Central memory CD8-positive, alpha-beta T cell (primary cell): ENCODE results near the gene E2F3.

Experiments
- ATAC-seq: fragments of 150-1000 bp; cut with Tn5 transposase; replicated peaks from 2 replicates; pipeline ENCODE4 v1.10.0; 2022; ENCODE audit warnings: mild to moderate bottlenecking, moderate FRiP score, moderate number of reproducible peaks; ENCODE audit not compliant: poor library complexity, severe bottlenecking; ENCODE audit errors: extremely low read depth
- DNase-seq, 2 donors: peaks; one replicate each; pipeline ENCODE4 v3.0.0; 2021; ENCODE audit warnings: low spot score in 2 of 2
- H3K27ac Mint-ChIP-seq: one replicate; pipeline ENCODE4 v1.8.0; 2022; ENCODE audit warnings: low read depth, mild to moderate bottlenecking, moderate library complexity, mixed read lengths
- H3K27me3 Mint-ChIP-seq: one replicate; pipeline ENCODE4 v1.8.0; 2022; ENCODE audit warnings: mixed read lengths
- H3K36me3 Mint-ChIP-seq: one replicate; pipeline ENCODE4 v1.8.0; 2022; ENCODE audit warnings: mild to moderate bottlenecking, moderate library complexity, mixed read lengths; ENCODE audit not compliant: insufficient read depth
- H3K4me1 Mint-ChIP-seq: one replicate; pipeline ENCODE4 v1.8.0; 2022; ENCODE audit warnings: mixed read lengths
- H3K4me3 Mint-ChIP-seq: one replicate; pipeline ENCODE4 v1.8.0; 2022; ENCODE audit warnings: mild to moderate bottlenecking, moderate library complexity, mixed read lengths
- H3K9me3 Mint-ChIP-seq: one replicate; pipeline ENCODE4 v1.8.0; 2022; ENCODE audit warnings: mixed read lengths

E2F3 gene

DNA sequence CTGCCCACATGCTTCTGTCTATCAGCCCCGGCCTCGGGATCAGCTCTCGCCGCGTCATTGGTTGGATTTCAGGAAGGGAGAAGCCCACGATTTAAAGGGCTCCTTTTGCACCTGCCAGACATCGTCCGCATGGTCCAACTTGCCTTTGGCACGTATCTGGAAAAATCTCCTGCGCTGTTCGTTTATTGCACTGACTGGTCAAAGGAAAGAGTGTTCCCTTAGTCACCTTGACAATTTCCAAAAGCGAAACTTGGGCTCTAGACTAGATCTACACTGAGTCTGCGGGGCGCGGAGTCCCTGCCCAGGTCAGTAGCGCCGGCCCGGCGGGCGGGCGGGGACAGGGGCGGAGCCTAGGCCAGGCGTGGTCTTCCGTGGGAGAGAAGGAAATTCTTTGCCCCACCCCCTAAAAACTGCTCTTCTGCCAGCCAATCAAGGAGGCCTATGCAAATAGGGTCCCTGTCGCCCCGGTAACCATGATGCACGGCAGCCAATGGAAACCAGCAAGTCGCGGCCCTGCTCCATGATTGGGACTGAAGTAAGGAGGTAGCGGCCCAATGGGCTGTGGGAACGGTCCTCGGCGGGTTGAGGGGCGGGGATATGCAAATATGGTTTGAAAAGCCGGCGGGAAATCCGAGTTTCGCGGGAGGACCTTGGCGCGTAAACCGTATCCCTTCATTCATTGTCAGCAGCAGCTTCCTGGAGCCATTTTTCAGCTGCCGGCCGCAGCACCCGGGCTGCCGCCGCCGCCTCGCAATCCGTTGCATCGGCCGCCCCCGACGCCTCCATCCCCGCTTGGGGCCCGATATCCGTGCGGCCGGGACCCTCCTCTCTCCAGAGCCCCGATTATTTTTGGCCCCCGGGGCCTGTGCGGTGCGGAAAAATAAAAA, at the start of gene E2F3:
TSS of gene E2F3 (plus strand) at position 675 of the 887 bp plus-strand sequence. CDS start 354 bp downstream, outside the sequence.
- ATAC-seq: peak; percentile 87
- Mint-ChIP-seq H3K4me3 (peak within 1 kb of the TSS; percentile 86), H3K9me3 (no peaks in the 10 kb centered on the region), H3K4me1 (peaks cover 45% of the 10 kb centered on the region), H3K27ac (peak within 1 kb of the TSS; percentile 81), H3K27me3 (no peaks in the 10 kb centered on the region), H3K36me3 (peaks cover 19% of the 10 kb centered on the region)
- peak; percentile 98 to 99 for DNase-seq

DNA sequence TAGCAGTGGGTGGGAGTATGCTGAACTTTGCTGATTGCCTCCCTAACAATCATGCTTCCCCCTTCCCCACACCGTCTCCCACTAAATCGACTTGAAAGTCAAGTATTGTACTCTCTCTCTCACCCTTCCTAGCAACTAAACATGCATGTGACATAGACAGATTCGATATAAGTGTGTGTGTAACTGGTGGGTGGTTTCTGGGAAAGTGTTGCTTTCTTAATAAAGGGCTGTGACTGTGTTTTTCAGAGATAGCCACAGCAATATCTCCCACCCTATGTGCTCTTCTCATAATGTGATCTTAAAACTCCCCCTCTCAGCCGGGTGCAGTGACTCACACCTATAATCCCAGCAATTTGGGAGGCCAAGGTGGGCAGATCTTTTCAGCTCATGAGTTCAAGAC, 49.3 kb upstream of the E2F3 start:
- H3K36me3 Mint-ChIP-seq: peaks cover 3% of the 10 kb centered on the region
- peaks cover 34% of the 10 kb centered on the region for H3K4me1 Mint-ChIP-seq
- no peak for ATAC-seq
- H3K27ac Mint-ChIP-seq: peak overlapping the region; percentile 33
- H3K4me3 Mint-ChIP-seq: no peak overlapping the region
- no peaks in the 10 kb centered on the region for H3K27me3 Mint-ChIP-seq
- DNase-seq: no peak
- H3K9me3 Mint-ChIP-seq: peaks cover 5% of the 10 kb centered on the region

DNA sequence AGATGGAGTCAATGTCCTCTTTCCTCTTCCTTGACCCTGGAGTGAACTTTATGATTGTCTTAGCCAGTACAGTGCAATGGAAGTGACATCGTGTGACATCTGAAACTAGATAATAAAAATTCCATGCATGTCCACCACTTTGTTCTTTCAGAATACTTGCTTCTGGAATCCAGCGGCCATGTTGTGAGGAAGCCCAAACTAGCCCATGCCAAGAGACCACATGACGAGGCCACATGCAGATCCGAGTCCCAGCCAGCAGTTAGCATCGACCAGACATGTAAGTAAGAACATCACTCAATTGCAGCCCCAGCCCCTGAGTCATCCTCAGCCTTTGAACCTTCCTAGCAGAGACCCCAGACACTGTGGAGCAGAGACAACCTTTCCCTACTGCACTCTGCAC, 48.5 kb upstream of the E2F3 start:
- Mint-ChIP-seq H3K9me3 (peaks cover 5% of the 10 kb centered on the region), H3K36me3 (peaks cover 3% of the 10 kb centered on the region), H3K27ac (no peak overlapping the region), H3K4me3 (no peak overlapping the region), H3K27me3 (no peaks in the 10 kb centered on the region), H3K4me1 (peaks cover 34% of the 10 kb centered on the region)
- ATAC-seq (no peak), DNase-seq (no peak)

DNA sequence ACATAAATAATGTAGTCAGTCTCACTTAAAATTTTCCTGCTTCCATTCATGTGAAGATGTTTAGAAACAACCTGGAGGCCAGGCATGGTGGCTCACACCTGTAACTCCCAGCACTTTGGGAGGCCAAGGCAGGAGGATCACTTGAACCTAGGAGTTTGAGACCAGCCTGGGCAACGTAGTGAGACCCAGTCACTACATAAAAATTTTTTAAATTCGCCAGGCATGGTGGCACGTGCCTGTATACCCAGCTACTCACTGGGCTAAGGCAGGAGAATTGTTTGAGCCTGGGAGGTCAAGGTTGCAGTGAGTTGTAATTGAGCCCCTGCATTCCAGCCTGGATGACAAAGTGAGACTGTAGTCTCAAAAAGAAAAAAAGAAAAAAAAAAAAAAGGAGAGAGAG, 47.3 kb upstream of the E2F3 start:
- Mint-ChIP-seq H3K27ac (no peak overlapping the region), H3K4me1 (peaks cover 34% of the 10 kb centered on the region), H3K4me3 (no peak overlapping the region), H3K36me3 (peaks cover 3% of the 10 kb centered on the region), H3K9me3 (peaks cover 5% of the 10 kb centered on the region), H3K27me3 (no peaks in the 10 kb centered on the region)
- no peak for ATAC-seq
- DNase-seq: no peak

- ATAC-seq (no peak), DNase-seq (no peak)
- peaks cover 5% of the 10 kb centered on the region for H3K9me3 Mint-ChIP-seq
- H3K27me3 Mint-ChIP-seq: no peaks in the 10 kb centered on the region
- peaks cover 24% of the 10 kb centered on the region for H3K4me1 Mint-ChIP-seq
- H3K27ac Mint-ChIP-seq: no peak overlapping the region
- H3K4me3 Mint-ChIP-seq: no peak overlapping the region
- H3K36me3 Mint-ChIP-seq: no peaks in the 10 kb centered on the region
These were observed 41.1 kb upstream of the E2F3 start for GRCh38 chr6:20360471-20361119.

GRCh38 chr6:20362623-20363022, 39.1 kb upstream of the E2F3 start:
- no peaks in the 10 kb centered on the region for H3K9me3 Mint-ChIP-seq
- peaks cover 2% of the 10 kb centered on the region for H3K36me3 Mint-ChIP-seq
- H3K4me3 Mint-ChIP-seq: no peak overlapping the region
- DNase-seq (no peak), ATAC-seq (no peak)
- H3K4me1 Mint-ChIP-seq: peaks cover 30% of the 10 kb centered on the region
- no peak overlapping the region for H3K27ac Mint-ChIP-seq
- H3K27me3 Mint-ChIP-seq: no peaks in the 10 kb centered on the region

GRCh38 chr6:20364327-20364726, 37.4 kb upstream of the E2F3 start:
- Mint-ChIP-seq H3K9me3 (no peaks in the 10 kb centered on the region), H3K4me3 (no peak overlapping the region), H3K4me1 (peaks cover 47% of the 10 kb centered on the region), H3K27me3 (no peaks in the 10 kb centered on the region), H3K27ac (no peak overlapping the region), H3K36me3 (peaks cover 2% of the 10 kb centered on the region)
- no peak for ATAC-seq
- DNase-seq: no peak

GRCh38 chr6:20365456-20365855, 36.2 kb upstream of the E2F3 start:
- H3K4me3 Mint-ChIP-seq: peak overlapping the region; percentile 75
- peaks cover 56% of the 10 kb centered on the region for H3K4me1 Mint-ChIP-seq
- peaks cover 5% of the 10 kb centered on the region for H3K36me3 Mint-ChIP-seq
- H3K27me3 Mint-ChIP-seq: no peaks in the 10 kb centered on the region
- peak overlapping the region; percentile 90 for H3K27ac Mint-ChIP-seq
- H3K9me3 Mint-ChIP-seq: peaks cover 6% of the 10 kb centered on the region
- DNase-seq (no peak), ATAC-seq (peak; percentile 62)

GRCh38 chr6:20366082-20366830, 35.4 kb upstream of the E2F3 start:
- Mint-ChIP-seq H3K27me3 (no peaks in the 10 kb centered on the region), H3K27ac (peak overlapping the region; percentile 90), H3K36me3 (peaks cover 5% of the 10 kb centered on the region), H3K4me3 (peak overlapping the region; percentile 75), H3K4me1 (peaks cover 63% of the 10 kb centered on the region), H3K9me3 (peaks cover 10% of the 10 kb centered on the region)
- peak; percentile 14 to 45 for DNase-seq
- peak; percentile 82 for ATAC-seq

GRCh38 chr6:20367743-20368485, 33.8 kb upstream of the E2F3 start:
- Mint-ChIP-seq H3K27ac (peak overlapping the region; percentile 90), H3K4me1 (peaks cover 75% of the 10 kb centered on the region)

GRCh38 chr6:20370393-20370792, 31.3 kb upstream of the E2F3 start:
- DNase-seq (no peak), ATAC-seq (no peak)
- Mint-ChIP-seq H3K27ac (peak overlapping the region; percentile 90), H3K9me3 (peaks cover 10% of the 10 kb centered on the region), H3K4me1 (peaks cover 67% of the 10 kb centered on the region), H3K4me3 (peak overlapping the region; percentile 50), H3K27me3 (no peaks in the 10 kb centered on the region), H3K36me3 (peaks cover 5% of the 10 kb centered on the region)

More at GRCh38 chr6:20367743-20368485, 33.8 kb upstream of the E2F3 start:
- Mint-ChIP-seq H3K27me3 (no peaks in the 10 kb centered on the region), H3K36me3 (peaks cover 5% of the 10 kb centered on the region), H3K9me3 (peaks cover 10% of the 10 kb centered on the region), H3K4me3 (peak overlapping the region; percentile 75)
- ATAC-seq (no peak), DNase-seq (no peak)

DNA sequence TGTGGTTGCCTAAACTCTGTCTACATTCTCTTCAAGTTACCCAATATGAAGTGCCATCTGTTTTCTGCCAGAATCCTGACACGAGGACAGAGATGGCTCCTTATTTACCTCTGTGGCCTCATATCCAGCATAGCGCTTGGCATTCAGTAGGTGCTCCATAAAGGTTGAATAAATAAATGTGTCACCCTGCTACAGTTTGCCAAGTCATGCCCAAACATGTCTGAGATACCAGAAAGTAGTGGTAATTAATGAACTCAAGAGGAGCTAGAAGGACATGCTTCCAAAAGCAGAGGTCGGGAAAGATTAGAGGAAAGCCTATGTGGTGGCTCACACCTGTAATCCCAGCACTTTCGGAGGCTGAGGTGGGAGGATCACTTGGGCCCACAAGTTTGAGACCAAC, 30.9 kb upstream of the E2F3 start:
- peak overlapping the region; percentile 90 for H3K27ac Mint-ChIP-seq
- peaks cover 10% of the 10 kb centered on the region for H3K9me3 Mint-ChIP-seq
- peak overlapping the region; percentile 50 for H3K4me3 Mint-ChIP-seq
- no peak for DNase-seq
- peaks cover 63% of the 10 kb centered on the region for H3K4me1 Mint-ChIP-seq
- no peaks in the 10 kb centered on the region for H3K27me3 Mint-ChIP-seq
- H3K36me3 Mint-ChIP-seq: peaks cover 5% of the 10 kb centered on the region
- ATAC-seq: no peak
